Measurements from ENCODE around the gene CELSR1.

GRCh38 chr22:46453829-46454503, 83.5 kb downstream of the CELSR1 start:
- TF ChIP-seq CTCF (IDR thresholded peaks at IDR 0.05; ENCODE audit: insufficient read depth, low read depth, low read length): no peak
- TF ChIP-seq EZH2 (IDR thresholded peaks at IDR 0.05; ENCODE audit: insufficient read depth, low read length): no peak
